Immature natural killer cell (primary cell): Measurements from ENCODE around the gene AMACR. TPM values are rescaled to one million over a fixed set of nuclear protein-coding genes. Genes with fewer than 3 reads are reported as not detected.
"Not testable (repeated sequence)": the region's sequence is repeated elsewhere in the genome, so short reads cannot be mapped to it uniquely, and the experiment has no call there.

Experiments used
- DNase-seq, 3 donors: peaks; one replicate each; pipeline ENCODE4 v3.0.0; 2022; ENCODE audit warnings: mixed read lengths in 1 of 3
- H3K27ac Mint-ChIP-seq, 6 donors: one replicate each; pipeline ENCODE4 v1.8.0; 2020; ENCODE audit warnings: mixed read lengths in 6 of 6, mild to moderate bottlenecking in 5 of 6, inconsistent platforms in 4 of 6, moderate library complexity in 3 of 6
- H3K27me3 Mint-ChIP-seq, 3 donors: one replicate each; pipeline ENCODE4 v1.8.0; 2020 to 2021; ENCODE audit warnings: low read depth in 3 of 3, mild to moderate bottlenecking in 3 of 3, mixed read lengths in 3 of 3, moderate library complexity in 3 of 3, inconsistent platforms in 1 of 3
- H3K36me3 Mint-ChIP-seq, 3 donors: one replicate each; pipeline ENCODE4 v1.8.0; 2020; ENCODE audit warnings: mixed read lengths in 3 of 3, inconsistent platforms in 2 of 3, mild to moderate bottlenecking in 2 of 3
- H3K4me1 Mint-ChIP-seq, 2 donors: one replicate each; pipeline ENCODE4 v1.8.0; 2020; ENCODE audit warnings: inconsistent platforms in 2 of 2, mild to moderate bottlenecking in 2 of 2, mixed read lengths in 2 of 2, moderate library complexity in 1 of 2
- H3K4me3 Mint-ChIP-seq, 5 donors: one replicate each; pipeline ENCODE4 v1.8.0; 2020; ENCODE audit warnings: mild to moderate bottlenecking in 5 of 5, mixed read lengths in 5 of 5, inconsistent platforms in 3 of 5, moderate library complexity in 3 of 5
- H3K9me3 Mint-ChIP-seq, 6 donors: one replicate each; pipeline ENCODE4 v1.8.0; 2020; ENCODE audit warnings: mild to moderate bottlenecking in 6 of 6, mixed read lengths in 6 of 6, inconsistent platforms in 4 of 6, moderate library complexity in 3 of 6
- polyA plus RNA-seq, 3 donors: library from polyadenylated mRNA; unstranded; fragments of 300-500 nt; fragmentation: Illumina TruSeq; gene quantifications; one replicate each; pipeline ENCODE4 v1.2.3, GENCODE V29; 2021

Gene AMACR
- polyA plus RNA-seq, 3 donors from 2014 or later, result 5.9 to 12.6 (median 11.2) TPM

DNA sequence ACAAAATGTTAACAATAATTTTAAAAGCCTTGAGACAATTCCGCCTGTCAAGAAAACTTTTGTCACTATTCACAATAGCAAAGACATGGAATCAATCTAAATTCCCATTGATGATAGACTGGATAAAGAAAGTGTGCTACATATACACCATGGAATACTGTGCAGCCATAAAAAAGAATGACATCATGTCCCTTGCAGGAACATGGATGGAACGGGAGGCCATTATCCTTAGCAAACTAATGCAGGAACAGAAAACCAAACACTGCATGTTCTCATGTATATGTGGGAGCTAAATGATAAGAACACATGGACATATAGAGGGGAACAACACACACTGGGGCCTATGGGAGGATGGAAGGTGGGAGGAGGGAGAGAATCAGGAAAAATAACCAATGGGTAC lies 22.7 kb upstream of the AMACR start:
- H3K4me3 Mint-ChIP-seq, DNase-seq, H3K27me3 Mint-ChIP-seq, H3K4me1 Mint-ChIP-seq, H3K9me3 Mint-ChIP-seq: not testable (repeated sequence)
- peaks cover 28 to 52% (median 52%) of the 10 kb centered on the region in 3 donors for H3K36me3 Mint-ChIP-seq
- H3K27ac Mint-ChIP-seq, result peak overlapping the region in 1 of 6 donors; percentile 17

DNA sequence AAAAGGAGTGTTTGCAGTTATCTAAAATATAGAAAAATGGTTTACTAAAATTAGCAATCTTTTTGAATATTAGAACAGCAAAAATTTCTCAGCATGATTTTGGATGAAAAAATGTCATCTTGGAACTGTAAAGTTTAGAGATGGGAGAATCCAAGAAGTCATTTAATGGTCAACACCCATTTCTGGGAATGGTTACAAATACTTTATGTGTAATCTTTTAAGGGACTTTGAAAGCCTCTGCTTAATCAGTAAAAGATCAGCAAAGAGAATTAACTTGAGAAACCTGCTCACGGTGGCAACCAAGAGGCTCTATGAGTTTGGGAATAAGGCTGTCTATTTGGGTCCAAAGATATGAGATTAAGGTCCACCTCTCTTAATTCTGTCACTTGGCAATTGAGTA lies 22.2 kb upstream of the AMACR start:
- Mint-ChIP-seq H3K27ac (peak overlapping the region in 1 of 6 donors; percentile 17), H3K27me3 (no peaks in the 10 kb centered on the region), H3K4me3 (no peak overlapping the region), H3K9me3 (no peaks in the 10 kb centered on the region), H3K36me3 (peaks cover 28 to 53% (median 51%) of the 10 kb centered on the region in 3 donors), H3K4me1 (peaks cover 5 to 6% of the 10 kb centered on the region in 2 donors)
- DNase-seq, result no peak

DNA sequence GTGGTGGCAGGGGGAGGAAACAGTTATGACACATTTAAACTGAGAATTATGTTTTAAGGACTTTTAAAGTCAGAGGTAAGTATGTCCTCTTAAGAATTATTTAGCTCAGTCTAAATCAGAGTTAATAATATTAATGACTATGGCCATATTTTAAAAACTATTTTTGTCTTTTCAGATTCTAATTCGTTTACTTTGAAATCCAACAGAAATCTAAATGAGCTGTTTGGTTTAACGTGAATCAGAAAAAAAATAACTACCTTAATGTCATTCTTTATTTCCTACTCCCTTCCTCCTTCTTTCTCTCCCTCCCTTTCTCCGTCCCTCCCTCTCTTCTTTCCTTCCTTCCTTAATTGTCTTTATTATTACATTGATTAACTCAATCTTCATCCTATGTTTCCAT lies 20.5 kb upstream of the AMACR start:
- Mint-ChIP-seq H3K9me3 (no peaks in the 10 kb centered on the region), H3K27me3 (no peaks in the 10 kb centered on the region), H3K4me3 (no peak overlapping the region), H3K4me1 (peaks cover under 1 to 8% of the 10 kb centered on the region in 2 donors), H3K36me3 (peaks cover 23 to 41% (median 40%) of the 10 kb centered on the region in 3 donors), H3K27ac (no peak overlapping the region)
- no peak for DNase-seq

DNA sequence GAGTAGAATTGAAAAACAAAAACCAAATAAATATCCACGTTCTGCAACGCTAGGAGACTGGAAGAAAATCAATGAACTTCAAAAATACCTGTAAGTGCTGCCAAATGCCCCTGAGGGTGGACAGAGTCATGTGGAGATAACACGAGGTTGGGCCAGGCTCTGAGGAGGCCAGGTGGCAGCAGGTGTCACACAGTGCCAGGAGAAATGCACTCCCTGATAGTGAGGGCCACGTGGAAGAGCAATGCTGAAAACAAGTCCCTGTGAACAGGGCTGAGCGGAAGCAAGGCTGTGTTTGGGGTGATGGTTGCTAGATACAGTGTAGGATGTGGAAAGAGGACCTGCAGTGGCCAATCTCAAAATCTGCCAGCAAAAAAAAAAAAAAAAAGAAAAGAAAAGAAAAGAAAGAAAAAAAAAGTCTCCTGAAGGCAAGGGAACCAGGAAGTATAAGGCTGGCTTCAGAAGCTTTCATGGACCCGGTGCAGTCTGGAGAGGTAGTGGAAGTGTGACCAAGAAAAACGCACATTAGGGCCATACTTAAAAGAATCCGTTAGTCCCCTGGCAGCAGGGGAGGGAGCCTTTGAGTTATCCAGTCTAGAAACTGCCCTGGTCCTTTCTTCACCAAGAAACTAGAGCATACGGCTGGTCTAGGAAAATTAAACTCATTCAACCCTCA lies 18.4 kb upstream of the AMACR start:
- Mint-ChIP-seq H3K36me3 (peaks cover 19 to 35% (median 34%) of the 10 kb centered on the region in 3 donors), H3K9me3 (no peaks in the 10 kb centered on the region), H3K4me3 (no peak overlapping the region), H3K27ac (peak overlapping the region in 1 of 6 donors; percentile 51), H3K27me3 (peaks cover 0 to under 1% (median 0%) of the 10 kb centered on the region in 3 donors), H3K4me1 (peaks cover 17 to 19% of the 10 kb centered on the region in 2 donors)
- no peak for DNase-seq

DNA sequence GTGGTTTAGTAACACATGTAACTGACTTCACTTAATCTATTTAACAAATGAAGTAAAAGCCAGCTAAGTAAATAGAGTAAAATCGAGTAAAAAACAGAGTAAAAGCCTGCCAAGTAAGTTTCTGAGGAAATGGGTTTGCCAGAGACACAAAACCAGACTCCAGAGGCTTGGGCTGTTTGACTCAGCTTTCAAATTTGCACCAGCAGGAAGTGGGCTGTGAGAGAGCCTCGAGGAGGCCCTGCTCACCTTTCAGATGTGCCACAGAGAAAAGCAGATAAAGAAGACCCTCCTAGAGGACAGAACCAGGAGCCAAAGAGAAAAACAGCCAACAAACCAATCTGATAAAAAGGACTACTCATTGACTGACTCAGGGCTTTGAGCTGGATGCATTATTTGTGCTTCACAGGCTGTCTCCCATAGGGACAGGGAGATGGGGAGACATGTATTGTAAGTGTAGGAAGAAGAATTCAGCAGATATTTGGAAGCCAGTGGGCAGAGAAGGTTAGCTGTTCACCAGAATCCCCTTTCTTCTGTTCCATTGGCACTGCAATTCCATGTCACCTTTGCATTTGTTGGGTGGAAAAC lies 14.4 kb upstream of the AMACR start:
- H3K36me3 Mint-ChIP-seq, result peaks cover 15 to 44% (median 39%) of the 10 kb centered on the region in 3 donors
- peak in 1 of 3 donors; percentile 28 for DNase-seq

DNA sequence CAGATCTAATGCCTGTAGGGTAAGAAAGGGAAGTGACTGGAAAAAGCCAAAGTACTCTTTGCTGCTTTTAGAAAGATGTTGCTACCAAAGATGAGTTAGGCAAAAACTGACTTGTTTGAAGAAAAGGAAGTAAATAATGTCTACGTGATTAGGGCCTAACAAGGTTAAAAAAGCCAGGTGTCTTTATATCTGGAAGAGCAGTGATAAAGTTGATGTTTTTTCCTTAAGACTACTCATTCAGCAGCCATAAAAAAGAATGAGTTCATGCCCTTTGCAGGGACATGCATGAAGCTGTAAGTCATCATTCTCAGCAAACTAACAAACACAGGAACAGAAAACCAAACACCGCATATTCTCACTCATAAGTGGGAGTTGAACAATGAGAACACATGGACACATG lies 13.5 kb upstream of the AMACR start:
- no peaks in the 10 kb centered on the region for H3K9me3 Mint-ChIP-seq
- H3K27me3 Mint-ChIP-seq, result peaks cover 0 to 2% (median 0%) of the 10 kb centered on the region in 3 donors
- H3K27ac Mint-ChIP-seq, result peak overlapping the region; percentile 57 to 92 (median 84)
- no peak for DNase-seq
- no peak overlapping the region for H3K4me3 Mint-ChIP-seq
- H3K36me3 Mint-ChIP-seq, result peaks cover 14 to 49% (median 35%) of the 10 kb centered on the region in 3 donors
- H3K4me1 Mint-ChIP-seq, result peaks cover 21 to 24% of the 10 kb centered on the region in 2 donors

More for the DNA sequence above, 14.4 kb upstream of the AMACR start:
- Mint-ChIP-seq H3K27ac (peak overlapping the region; percentile 57 to 92 (median 84)), H3K4me1 (peaks cover 21 to 24% of the 10 kb centered on the region in 2 donors), H3K4me3 (peak overlapping the region in 4 of 5 donors; percentile 2 to 56 (median 15)), H3K27me3 (peaks cover 0 to 2% (median 0%) of the 10 kb centered on the region in 3 donors), H3K9me3 (no peaks in the 10 kb centered on the region)

DNA sequence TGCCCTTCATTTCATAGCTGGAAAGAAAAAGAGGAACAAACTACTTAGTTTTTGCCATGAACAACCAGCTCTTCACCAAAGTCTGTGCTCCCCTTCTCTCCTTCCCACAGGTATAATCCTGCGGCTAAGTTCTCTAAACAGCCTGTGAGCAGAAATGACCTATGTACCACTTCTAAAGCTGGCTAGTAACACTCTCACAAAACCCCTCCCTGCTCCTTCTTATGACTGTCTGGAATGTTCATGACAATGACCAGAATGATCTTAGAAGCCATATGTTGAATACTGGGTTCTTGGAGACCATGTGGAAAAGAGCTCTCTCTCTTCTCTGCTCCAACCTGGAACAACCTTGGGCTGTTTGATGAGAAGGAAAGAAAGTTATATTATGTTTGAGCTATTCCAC lies 12.9 kb upstream of the AMACR start:
- no peak for DNase-seq
- H3K36me3 Mint-ChIP-seq, result peaks cover 8 to 43% (median 29%) of the 10 kb centered on the region in 3 donors
- H3K4me3 Mint-ChIP-seq, result no peak overlapping the region
- H3K4me1 Mint-ChIP-seq, result peaks cover 21 to 24% of the 10 kb centered on the region in 2 donors
- peaks cover 0 to 2% (median 0%) of the 10 kb centered on the region in 3 donors for H3K27me3 Mint-ChIP-seq
- no peak overlapping the region for H3K27ac Mint-ChIP-seq
- H3K9me3 Mint-ChIP-seq, result no peaks in the 10 kb centered on the region

DNA sequence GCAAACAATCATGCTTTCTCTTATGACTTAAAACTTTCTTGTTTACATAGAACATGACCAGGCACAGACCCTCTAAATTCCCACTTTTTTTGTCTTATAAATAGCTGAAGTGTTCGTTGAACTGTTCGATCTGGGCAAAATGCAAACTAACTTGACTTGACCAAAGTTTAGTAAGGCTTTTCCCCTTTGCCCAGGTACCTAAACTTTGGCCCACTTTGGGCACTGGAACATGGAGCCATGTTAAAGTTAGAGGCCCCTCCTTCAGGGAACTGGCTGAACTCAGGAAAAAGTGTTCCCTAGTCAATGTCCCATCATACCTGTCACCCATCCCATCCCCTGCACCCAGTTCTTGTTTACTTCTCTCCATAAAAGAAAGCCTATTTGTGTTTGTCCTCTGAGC lies 9.4 kb upstream of the AMACR start:
- Mint-ChIP-seq H3K4me1 (peaks cover 14 to 15% of the 10 kb centered on the region in 2 donors), H3K27me3 (peaks cover 0 to 2% (median 0%) of the 10 kb centered on the region in 3 donors)

DNA sequence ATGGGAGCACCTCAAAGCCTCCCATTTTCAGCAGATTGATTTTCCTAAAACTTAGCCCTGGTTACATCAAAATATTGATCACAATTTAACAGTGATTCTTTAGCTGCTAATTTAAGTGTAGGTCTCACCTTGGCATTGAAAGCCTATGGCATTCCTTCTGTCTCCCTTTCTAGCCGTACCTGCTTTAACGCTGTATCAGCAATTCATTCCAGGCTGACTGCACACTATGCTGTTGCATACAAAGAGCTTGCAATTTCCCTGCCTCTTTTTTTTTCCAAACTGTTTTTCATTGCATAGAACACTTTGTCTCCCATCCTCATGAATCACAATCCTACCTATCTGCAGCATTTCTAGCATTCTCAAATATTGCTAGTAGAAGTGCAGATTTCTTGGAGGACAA lies 8.9 kb upstream of the AMACR start:
- no peak for DNase-seq
- no peaks in the 10 kb centered on the region for H3K9me3 Mint-ChIP-seq
- peaks cover 9 to 10% of the 10 kb centered on the region in 2 donors for H3K4me1 Mint-ChIP-seq
- peaks cover 8 to 33% (median 19%) of the 10 kb centered on the region in 3 donors for H3K36me3 Mint-ChIP-seq
- H3K27me3 Mint-ChIP-seq, result peaks cover 0 to 2% (median 0%) of the 10 kb centered on the region in 3 donors
- H3K27ac Mint-ChIP-seq, result no peak overlapping the region
- no peak overlapping the region for H3K4me3 Mint-ChIP-seq

More for the DNA sequence above, 9.4 kb upstream of the AMACR start:
- no peaks in the 10 kb centered on the region for H3K9me3 Mint-ChIP-seq
- H3K4me3 Mint-ChIP-seq, result no peak overlapping the region
- no peak for DNase-seq
- no peak overlapping the region for H3K27ac Mint-ChIP-seq
- H3K36me3 Mint-ChIP-seq, result peaks cover 8 to 34% (median 21%) of the 10 kb centered on the region in 3 donors

DNA sequence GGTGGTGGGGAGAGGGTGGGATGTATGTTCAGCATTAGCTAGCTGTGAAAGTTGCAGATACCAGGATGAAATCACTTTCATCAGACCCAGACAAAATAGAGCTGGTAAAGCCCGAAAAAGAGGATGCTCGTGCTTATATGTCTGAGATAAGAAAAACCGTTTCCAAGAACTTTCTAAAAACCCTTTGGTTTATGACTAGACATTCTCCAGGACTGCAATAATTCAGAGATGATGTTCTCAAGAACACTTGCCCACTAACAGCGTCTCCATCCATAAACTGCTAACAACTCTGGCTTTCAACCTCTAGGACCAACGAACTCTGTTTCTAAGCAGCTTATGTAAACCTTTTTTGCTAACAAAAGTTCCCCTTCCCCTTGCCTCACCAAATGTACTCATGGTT lies 8.4 kb upstream of the AMACR start:
- peaks cover 4% of the 10 kb centered on the region in 2 donors for H3K4me1 Mint-ChIP-seq
- DNase-seq, result no peak
- H3K27me3 Mint-ChIP-seq, result peaks cover 0 to 2% (median 0%) of the 10 kb centered on the region in 3 donors
- no peak overlapping the region for H3K4me3 Mint-ChIP-seq
- peaks cover 8 to 29% (median 19%) of the 10 kb centered on the region in 3 donors for H3K36me3 Mint-ChIP-seq
- H3K9me3 Mint-ChIP-seq, result no peaks in the 10 kb centered on the region
- no peak overlapping the region for H3K27ac Mint-ChIP-seq

DNA sequence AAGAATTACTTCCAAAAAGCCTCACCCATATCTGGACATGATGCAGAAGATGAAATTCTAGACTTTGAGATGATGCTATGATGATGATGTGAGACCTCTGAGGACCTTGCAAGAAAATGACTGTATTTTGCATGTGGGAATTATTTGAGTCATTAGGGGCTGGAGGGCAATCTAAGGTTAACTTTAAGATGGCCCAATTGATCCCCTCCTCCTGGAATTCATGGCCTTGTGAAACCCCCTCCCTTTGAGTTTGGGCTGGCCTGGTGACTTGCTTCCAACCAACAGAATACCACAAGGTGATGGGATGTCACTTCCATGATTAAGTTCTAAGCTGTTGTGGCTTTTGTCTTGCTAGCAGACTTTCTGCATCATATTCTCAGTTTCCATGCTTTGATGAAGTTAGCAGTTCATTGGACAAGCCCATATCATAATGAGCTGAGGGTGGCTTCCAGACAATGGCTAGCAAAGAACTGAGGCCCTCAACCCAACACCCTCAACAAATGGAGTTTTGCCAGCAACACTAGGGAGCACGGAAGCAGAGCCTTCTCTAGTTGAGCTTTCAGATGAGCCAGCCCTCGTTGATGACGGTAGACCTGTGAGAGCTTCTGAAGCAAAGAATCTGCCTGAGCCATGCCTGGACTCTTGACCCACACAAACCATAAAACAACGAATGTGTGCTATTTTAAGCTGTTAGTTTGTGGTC lies 7.4 kb upstream of the AMACR start:
- Mint-ChIP-seq H3K36me3 (peaks cover 8 to 21% (median 13%) of the 10 kb centered on the region in 3 donors), H3K4me3 (no peak overlapping the region), H3K4me1 (no peaks in the 10 kb centered on the region), H3K9me3 (no peaks in the 10 kb centered on the region), H3K27me3 (peaks cover 0 to 2% (median 0%) of the 10 kb centered on the region in 3 donors), H3K27ac (peak overlapping the region in 1 of 6 donors; percentile 31)
- DNase-seq, result no peak

DNA sequence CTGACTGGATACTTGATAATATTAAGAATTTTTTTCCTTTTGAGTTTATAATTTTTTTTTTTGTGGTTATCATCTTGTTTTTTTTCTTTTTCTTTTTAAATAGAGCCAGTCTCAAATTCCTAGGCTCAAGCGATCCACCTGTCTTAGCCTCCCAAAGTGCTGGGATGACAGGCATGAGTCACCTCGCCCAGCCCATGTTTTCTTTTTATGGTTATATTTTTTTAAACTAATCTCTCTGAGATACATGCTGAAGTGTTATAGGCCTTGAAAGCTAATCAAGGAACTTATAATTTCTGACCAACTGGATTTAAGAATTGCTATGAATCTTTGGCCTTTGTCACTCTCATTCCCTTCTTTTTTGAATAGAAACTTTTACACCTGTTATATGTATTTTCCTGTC lies 6.8 kb upstream of the AMACR start:
- H3K9me3 Mint-ChIP-seq, result no peaks in the 10 kb centered on the region
- peak overlapping the region in 1 of 6 donors; percentile 31 for H3K27ac Mint-ChIP-seq
- H3K36me3 Mint-ChIP-seq, result peaks cover 6 to 19% (median 8%) of the 10 kb centered on the region in 3 donors
- no peak overlapping the region for H3K4me3 Mint-ChIP-seq
- no peak for DNase-seq
- H3K27me3 Mint-ChIP-seq, result peaks cover 0 to 2% (median 0%) of the 10 kb centered on the region in 3 donors
- peaks cover 0 to under 1% of the 10 kb centered on the region in 2 donors for H3K4me1 Mint-ChIP-seq

DNA sequence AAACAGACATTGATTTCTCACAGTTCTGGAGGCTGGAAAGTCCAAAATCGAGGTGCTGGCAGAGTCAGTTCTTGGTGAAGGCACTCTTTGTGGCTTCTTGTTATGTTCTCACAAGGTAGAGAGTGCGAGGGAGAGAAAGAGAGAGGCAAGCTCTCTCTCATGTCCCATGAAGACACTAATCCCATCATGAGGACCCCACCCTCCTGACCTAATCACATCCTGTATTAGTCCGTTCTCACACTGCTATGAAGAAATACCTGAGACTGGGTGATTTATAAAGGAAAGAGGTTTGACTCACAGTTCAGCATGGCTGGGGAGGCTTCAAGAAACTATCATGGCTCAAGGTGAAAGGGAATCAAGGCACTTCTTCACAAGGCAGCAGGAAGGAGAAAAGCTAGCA lies 5.7 kb upstream of the AMACR start:
- Mint-ChIP-seq H3K9me3 (no peaks in the 10 kb centered on the region), H3K4me1 (peaks cover 10 to 11% of the 10 kb centered on the region in 2 donors), H3K4me3 (no peak overlapping the region), H3K36me3 (peaks cover 0 to 13% (median 3%) of the 10 kb centered on the region in 3 donors), H3K27me3 (peaks cover 0 to 2% (median 0%) of the 10 kb centered on the region in 3 donors), H3K27ac (no peak overlapping the region)
- DNase-seq, result no peak

DNA sequence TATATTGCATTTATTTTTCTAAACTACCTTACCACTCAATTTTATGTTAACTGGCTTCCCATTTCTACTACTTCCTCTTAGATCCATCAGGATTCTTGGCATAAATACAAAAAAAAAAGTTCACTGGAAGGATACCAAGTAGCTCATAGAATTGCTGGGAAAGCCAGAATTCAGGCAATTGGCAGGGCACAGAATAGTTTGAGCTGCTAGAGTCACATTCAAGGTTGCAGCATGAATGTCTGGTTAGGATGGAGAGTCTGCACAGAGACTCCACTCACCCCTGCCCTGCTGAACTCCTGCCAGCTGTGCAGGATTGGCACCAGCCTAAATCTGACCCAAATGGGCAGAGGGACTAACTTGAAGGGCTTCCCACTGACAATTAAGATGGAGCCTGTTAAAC lies 4.9 kb upstream of the AMACR start:
- Mint-ChIP-seq H3K4me3 (no peak overlapping the region), H3K27ac (no peak overlapping the region), H3K27me3 (peaks cover 0 to 9% (median 5%) of the 10 kb centered on the region in 3 donors), H3K4me1 (peaks cover 14% of the 10 kb centered on the region in 2 donors), H3K9me3 (no peaks in the 10 kb centered on the region), H3K36me3 (peaks cover 0 to 8% (median 3%) of the 10 kb centered on the region in 3 donors)
- DNase-seq, result no peak
